K562 (cell line): ENCODE data around the gene FGF11.

Experiments
- CHD2 ChIP-seq: IDR thresholded peaks from 2 replicates; pipeline ENCODE4 v1.6.1; 2011; ENCODE audit warnings: low read depth, low read length
- SMAD1 ChIP-seq: fragments of 150-350 bp; IDR thresholded peaks from 2 replicates; pipeline ENCODE4 v1.6.1; 2014; ENCODE audit warnings: low read length, low read depth; ENCODE audit not compliant: partially characterized antibody
- TF ChIP-seq, protein P1 (sequence below): fragments of 250-450 bp; sonication (Bioruptor Pico); IDR thresholded peaks from 2 replicates; pipeline ENCODE4 v1.4.0; 2020

DNA sequence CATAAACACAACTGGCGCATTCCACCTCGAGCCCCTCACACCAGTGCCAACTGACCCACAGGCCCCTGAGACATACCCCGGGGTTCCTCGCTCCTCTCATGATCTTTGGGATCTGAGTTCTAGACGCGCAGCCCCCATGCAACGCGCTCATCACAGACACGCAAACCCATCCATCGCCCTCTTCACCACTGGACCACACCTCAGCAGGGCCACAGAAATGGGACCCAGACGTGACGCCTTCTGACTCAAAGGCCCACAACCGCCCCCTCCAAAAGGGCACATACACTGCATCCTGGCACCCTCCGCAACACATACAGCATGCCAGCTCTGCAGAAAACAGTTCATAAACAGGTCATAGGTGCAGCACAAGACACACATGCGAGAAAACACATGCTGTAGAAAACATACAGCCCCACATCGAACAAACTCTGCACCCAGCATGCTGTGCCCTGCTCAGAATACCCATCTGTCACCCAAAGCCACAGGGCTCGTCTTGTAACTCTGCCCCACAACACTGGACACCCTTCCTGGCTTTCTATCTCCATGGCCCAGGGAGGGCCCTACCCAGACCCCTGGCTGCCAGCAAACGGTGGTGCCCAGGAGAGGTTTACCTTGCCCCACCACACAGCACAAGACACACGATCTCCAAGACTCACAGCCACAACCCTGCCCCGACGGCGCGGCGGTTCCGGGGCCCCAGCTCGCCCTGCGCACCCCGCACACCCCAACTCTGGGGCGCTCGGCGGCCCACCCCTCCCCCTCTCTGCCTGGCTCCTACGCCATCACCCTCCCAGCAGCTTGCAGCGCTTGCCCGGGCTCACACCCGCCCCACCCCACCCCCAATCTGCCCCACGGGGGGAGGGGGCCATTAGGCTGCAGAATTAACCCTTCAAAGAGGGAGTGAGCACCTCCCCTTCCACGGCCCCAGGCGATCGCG lies 39.2 kb downstream of the FGF11 start:
- no peak for TF ChIP-seq CHD2
- no peak for TF ChIP-seq SMAD1
- TF ChIP-seq, protein P1, sequence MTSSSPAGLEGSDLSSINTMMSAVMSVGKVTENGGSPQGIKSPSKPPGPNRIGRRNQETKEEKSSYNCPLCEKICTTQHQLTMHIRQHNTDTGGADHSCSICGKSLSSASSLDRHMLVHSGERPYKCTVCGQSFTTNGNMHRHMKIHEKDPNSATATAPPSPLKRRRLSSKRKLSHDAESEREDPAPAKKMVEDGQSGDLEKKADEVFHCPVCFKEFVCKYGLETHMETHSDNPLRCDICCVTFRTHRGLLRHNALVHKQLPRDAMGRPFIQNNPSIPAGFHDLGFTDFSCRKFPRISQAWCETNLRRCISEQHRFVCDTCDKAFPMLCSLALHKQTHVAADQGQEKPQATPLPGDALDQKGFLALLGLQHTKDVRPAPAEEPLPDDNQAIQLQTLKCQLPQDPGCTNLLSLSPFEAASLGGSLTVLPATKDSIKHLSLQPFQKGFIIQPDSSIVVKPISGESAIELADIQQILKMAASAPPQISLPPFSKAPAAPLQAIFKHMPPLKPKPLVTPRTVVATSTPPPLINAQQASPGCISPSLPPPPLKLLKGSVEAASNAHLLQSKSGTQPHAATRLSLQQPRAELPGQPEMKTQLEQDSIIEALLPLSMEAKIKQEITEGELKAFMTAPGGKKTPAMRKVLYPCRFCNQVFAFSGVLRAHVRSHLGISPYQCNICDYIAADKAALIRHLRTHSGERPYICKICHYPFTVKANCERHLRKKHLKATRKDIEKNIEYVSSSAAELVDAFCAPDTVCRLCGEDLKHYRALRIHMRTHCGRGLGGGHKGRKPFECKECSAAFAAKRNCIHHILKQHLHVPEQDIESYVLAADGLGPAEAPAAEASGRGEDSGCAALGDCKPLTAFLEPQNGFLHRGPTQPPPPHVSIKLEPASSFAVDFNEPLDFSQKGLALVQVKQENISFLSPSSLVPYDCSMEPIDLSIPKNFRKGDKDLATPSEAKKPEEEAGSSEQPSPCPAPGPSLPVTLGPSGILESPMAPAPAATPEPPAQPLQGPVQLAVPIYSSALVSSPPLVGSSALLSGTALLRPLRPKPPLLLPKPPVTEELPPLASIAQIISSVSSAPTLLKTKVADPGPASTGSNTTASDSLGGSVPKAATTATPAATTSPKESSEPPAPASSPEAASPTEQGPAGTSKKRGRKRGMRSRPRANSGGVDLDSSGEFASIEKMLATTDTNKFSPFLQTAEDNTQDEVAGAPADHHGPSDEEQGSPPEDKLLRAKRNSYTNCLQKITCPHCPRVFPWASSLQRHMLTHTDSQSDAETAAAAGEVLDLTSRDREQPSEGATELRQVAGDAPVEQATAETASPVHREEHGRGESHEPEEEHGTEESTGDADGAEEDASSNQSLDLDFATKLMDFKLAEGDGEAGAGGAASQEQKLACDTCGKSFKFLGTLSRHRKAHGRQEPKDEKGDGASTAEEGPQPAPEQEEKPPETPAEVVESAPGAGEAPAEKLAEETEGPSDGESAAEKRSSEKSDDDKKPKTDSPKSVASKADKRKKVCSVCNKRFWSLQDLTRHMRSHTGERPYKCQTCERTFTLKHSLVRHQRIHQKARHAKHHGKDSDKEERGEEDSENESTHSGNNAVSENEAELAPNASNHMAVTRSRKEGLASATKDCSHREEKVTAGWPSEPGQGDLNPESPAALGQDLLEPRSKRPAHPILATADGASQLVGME (CRISPR knock-in tag) = no peak
